ENCODE measurements around the gene ITPRID1. TPM values are rescaled to one million over a fixed set of nuclear protein-coding genes. Genes with fewer than 3 reads are reported as not detected.

ITPRID1 gene
- total and polyA plus RNA-seq, 12 donors: not detected

DNA sequence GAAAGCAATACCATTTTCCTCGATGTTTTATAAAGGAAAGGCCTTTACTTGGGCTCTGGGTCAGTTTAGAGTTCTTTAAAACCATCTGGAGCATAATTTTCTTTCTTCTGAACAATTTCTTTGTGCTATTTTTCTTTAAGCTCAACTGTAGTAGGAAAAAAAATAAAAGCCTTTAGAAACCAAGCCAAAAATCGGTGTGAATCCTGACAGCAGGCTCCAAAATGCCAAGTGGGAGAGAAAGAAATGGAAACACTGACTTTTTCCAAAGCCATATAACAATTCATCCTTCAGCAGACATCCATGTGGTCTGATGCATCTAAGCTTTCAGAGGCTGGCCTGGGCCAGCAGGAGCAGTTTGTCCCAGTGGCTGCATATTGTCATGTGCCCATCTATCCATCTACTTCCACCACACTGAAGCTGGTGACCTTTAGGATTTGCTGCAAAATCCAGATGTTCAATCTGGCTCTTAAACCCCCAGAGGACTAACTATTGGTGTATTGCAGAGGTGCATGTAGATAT, 23.0 kb upstream of the ITPRID1 start:
- Histone ChIP-seq H3K9me3 (no peaks in the 10 kb centered on the region), H3K4me3 (no peak overlapping the region), H3K27me3 (peaks cover 0 to 27% (median 0%) of the 10 kb centered on the region in 7 donors), H3K27ac (no peak overlapping the region), H3K4me1 (no peaks in the 10 kb centered on the region), H3K36me3 (no peaks in the 10 kb centered on the region)
- intact Hi-C loops (cut with DNase I): no loop called here
- WGBS, 2 donors: 47 to 51% methylated on average over 2 of the region's 2 CpGs
- DNase-seq (no peak), ATAC-seq (no peak)
- TF ChIP-seq, protein P1, sequence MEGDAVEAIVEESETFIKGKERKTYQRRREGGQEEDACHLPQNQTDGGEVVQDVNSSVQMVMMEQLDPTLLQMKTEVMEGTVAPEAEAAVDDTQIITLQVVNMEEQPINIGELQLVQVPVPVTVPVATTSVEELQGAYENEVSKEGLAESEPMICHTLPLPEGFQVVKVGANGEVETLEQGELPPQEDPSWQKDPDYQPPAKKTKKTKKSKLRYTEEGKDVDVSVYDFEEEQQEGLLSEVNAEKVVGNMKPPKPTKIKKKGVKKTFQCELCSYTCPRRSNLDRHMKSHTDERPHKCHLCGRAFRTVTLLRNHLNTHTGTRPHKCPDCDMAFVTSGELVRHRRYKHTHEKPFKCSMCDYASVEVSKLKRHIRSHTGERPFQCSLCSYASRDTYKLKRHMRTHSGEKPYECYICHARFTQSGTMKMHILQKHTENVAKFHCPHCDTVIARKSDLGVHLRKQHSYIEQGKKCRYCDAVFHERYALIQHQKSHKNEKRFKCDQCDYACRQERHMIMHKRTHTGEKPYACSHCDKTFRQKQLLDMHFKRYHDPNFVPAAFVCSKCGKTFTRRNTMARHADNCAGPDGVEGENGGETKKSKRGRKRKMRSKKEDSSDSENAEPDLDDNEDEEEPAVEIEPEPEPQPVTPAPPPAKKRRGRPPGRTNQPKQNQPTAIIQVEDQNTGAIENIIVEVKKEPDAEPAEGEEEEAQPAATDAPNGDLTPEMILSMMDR (IDR thresholded peaks at IDR 0.05): no peak

DNA sequence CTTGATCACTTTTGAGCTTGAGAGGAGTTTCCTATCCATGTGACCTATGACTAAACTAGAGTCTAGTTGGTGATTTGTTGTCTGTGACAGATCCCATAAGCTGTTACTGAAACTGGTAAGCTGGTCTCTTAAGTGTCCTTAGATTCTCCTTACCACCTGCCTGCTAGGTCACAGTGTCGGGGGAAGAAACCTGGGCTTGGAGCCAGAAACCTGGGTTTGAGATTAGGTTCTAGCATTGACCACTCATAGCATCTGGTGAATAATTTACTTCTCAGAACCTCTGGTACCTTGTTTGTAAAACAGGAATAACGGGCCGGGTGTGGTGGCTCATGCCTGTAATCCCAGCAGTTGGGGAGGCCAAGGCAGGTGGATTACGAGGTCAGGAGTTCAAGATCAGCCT, 21.8 kb upstream of the ITPRID1 start:
- H3K9me3 ChIP-seq: no peaks in the 10 kb centered on the region
- H3K27ac ChIP-seq: no peak overlapping the region
- no peaks in the 10 kb centered on the region for H3K4me1 ChIP-seq
- WGBS, 2 donors: 77 to 83% methylated on average over 4 of the region's 4 CpGs
- ATAC-seq (no peak), DNase-seq (no peak)
- no peaks in the 10 kb centered on the region for H3K36me3 ChIP-seq
- H3K4me3 ChIP-seq: no peak overlapping the region
- intact Hi-C loops (cut with DNase I): no loop called here
- peaks cover 0 to 28% (median 0%) of the 10 kb centered on the region in 7 donors for H3K27me3 ChIP-seq
- TF ChIP-seq, protein P1 (IDR thresholded peaks at IDR 0.05): no peak

DNA sequence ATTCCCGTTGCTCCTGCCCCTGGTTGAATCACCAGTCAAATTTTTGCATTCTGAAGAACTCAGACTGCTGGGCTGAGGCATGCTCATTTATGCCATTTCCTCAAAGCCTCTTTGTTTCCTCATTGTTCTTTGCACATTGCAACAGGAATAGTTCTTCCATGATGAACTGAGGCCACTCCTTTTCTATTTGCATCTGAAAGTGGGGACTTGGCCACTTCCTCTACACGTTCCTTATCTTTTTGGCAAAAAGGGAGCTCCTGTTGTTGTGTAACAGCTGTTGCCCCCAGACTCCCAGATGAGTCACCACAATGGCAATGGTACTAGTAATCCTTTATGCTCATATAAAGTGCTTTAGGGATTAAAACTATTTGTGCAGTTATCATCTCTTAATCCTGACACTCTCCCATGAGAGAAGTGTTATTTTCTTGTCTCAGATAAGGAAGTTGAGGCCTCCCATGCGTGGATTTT, 20.1 kb upstream of the ITPRID1 start:
- no peak for DNase-seq
- Histone ChIP-seq H3K4me3 (no peak overlapping the region), H3K9me3 (no peaks in the 10 kb centered on the region), H3K36me3 (no peaks in the 10 kb centered on the region), H3K4me1 (no peaks in the 10 kb centered on the region), H3K27me3 (peaks cover 0 to 11% (median 5%) of the 10 kb centered on the region in 7 donors), H3K27ac (no peak overlapping the region)
- intact Hi-C loops (cut with DNase I): no loop called here
- 25 to 31% methylated on average over 3 of the region's 3 CpGs for WGBS, 2 donors
- peak in 2 of 8 donors; percentile 25 to 64 for ATAC-seq
- TF ChIP-seq, protein P1 (IDR thresholded peaks at IDR 0.05): no peak

DNA sequence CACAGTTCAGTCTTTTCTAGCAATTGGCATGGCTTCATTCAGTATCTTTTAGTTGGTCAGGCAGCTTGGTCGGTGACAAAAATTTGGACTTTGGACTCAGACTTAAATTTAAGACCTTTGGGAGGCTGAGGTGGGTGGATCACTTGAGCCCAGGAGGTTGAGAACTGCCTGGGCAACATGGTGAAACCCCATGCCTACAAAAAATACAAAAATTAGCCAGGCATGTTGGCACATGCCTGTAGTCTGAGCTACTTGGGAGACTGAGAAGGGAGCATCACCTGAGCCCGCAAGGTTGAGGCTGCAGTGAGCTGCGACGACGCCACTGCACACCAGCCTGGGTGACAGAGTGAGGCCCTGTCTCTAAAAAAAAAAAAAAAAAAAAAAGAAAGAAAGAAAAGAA, 19.5 kb upstream of the ITPRID1 start:
- no peak overlapping the region for H3K4me3 ChIP-seq
- no peaks in the 10 kb centered on the region for H3K36me3 ChIP-seq
- H3K9me3 ChIP-seq: no peaks in the 10 kb centered on the region
- H3K27me3 ChIP-seq: peaks cover 0 to 9% (median 5%) of the 10 kb centered on the region in 7 donors
- TF ChIP-seq, protein P1 (IDR thresholded peaks at IDR 0.05): no peak
- ATAC-seq (no peak), DNase-seq (no peak)
- no peak overlapping the region for H3K27ac ChIP-seq
- intact Hi-C loops (cut with DNase I): no loop called here
- 74 to 81% methylated on average over 5 of the region's 5 CpGs for WGBS, 2 donors
- H3K4me1 ChIP-seq: no peaks in the 10 kb centered on the region

Measured in heart right ventricle (tissue), 16 donors.